K562 (cell line): ENCODE measurements around the gene DIP2B. TPM values are rescaled to one million over a fixed set of nuclear protein-coding genes. Genes with fewer than 3 reads are reported as not detected.

Source experiments
- ATAC-seq: fragments of 200-7000 bp; cut with Tn5 transposase; 3 replicates; pipeline ENCODE4 v1.9.1; 2020; ENCODE audit warnings: moderate library complexity
- BruUV-seq: library from RNA; stranded (reverse); fragments of 400-500 nt; replicated peaks from 2 replicates; lab custom pipeline; 2021; lab: Mats Ljungman, UMichigan
- CTCF ChIA-PET: fragments of 300-600 bp; formaldehyde crosslinking; extraction: SDS; loops from one replicate; lab custom pipeline; 2021; ENCODE audit warnings: low intra/inter-chr PET ratio; lab: Yijun Ruan, JAX
- POLR2A ChIA-PET: fragments of 300-600, 350-650 bp; sonication (Branson Sonifier 250); formaldehyde crosslinking; extraction: SDS; loops from one replicate; lab custom pipeline; 2021; ENCODE audit warnings: antibody characterized with exemption, inconsistent platforms; lab: Yijun Ruan, JAX
- DNase-seq, 4 experiments: peaks; one replicate each; pipeline versions ENCODE4 v3.0.0 to v3.0.0-alpha.2; 2011 to 2018; ENCODE audit warnings: low spot score in 3 of 4, mixed read lengths in 3 of 4; ENCODE audit errors: extremely low read depth in 1 of 4
- FAIRE-seq: peaks from 2 replicates; lab custom pipeline; 2011; peaks lifted over from hg19 to GRCh38; lab: Jason Lieb, UNC
- H2AFZ ChIP-seq: 2 replicates; pipeline ENCODE4 v1.6.0; 2011; ENCODE audit warnings: low read depth, low read length, control low read depth, inconsistent platforms
- H3K27ac ChIP-seq: fragments of 200-600 bp; 3 replicates; pipeline ENCODE4 v1.8.0; 2011; ENCODE audit warnings: low read depth, mild to moderate bottlenecking, control low read depth, inconsistent platforms, low read length, moderate library complexity, mixed read lengths; ENCODE audit errors: extremely low read depth
- H3K27me3 ChIP-seq, 2 experiments: fragments of 300-600 bp in 1 of 2; 2 replicates in 1 of 2; 3 replicates in 1 of 2; pipeline versions ENCODE4 v1.6.0 to v1.8.0; 2011; ENCODE audit warnings: inconsistent platforms in 2 of 2, low read length in 2 of 2, mild to moderate bottlenecking in 1 of 2, mixed read lengths in 1 of 2, moderate library complexity in 1 of 2; ENCODE audit not compliant: control insufficient read depth in 2 of 2, insufficient read depth in 2 of 2
- H3K36me3 ChIP-seq: fragments of 300-600 bp; 3 replicates; pipeline ENCODE4 v1.8.0; 2011; ENCODE audit warnings: mild to moderate bottlenecking, low read length, inconsistent platforms; ENCODE audit not compliant: control insufficient read depth, insufficient read depth
- H3K4me1 ChIP-seq, 2 experiments: fragments of 200-600 bp in 1 of 2; replicated peaks in 1 of 2; 2 replicates in 1 of 2; 3 replicates in 1 of 2; pipeline versions ENCODE4 v1.5.1 to v1.8.0; 2011; ENCODE audit warnings: inconsistent platforms in 2 of 2, low read length in 2 of 2, mild to moderate bottlenecking in 1 of 2, mixed read lengths in 1 of 2, moderate library complexity in 1 of 2; ENCODE audit not compliant: control insufficient read depth in 2 of 2, insufficient read depth in 2 of 2
- H3K4me2 ChIP-seq: 2 replicates; pipeline ENCODE4 v1.6.1; 2011; ENCODE audit warnings: low read length, control low read depth, inconsistent platforms, mixed read lengths; ENCODE audit not compliant: insufficient read depth
- H3K4me3 ChIP-seq: fragments of 200-600 bp; sonication (generic), shearing (Covaris generic); 2 replicates; pipeline ENCODE4 v1.5.1; 2016; ENCODE audit warnings: control low read depth, inconsistent platforms
- H3K79me2 ChIP-seq: fragments of 200-600 bp; 3 replicates; pipeline ENCODE4 v1.8.0; 2011; ENCODE audit warnings: low read length, inconsistent platforms; ENCODE audit not compliant: control insufficient read depth, insufficient read depth
- H3K9ac ChIP-seq, 2 experiments: 2 replicates each; pipeline versions ENCODE4 v1.6.0 to v1.6.1; 2011; ENCODE audit warnings: low read depth in 2 of 2, low read length in 2 of 2, control low read depth in 1 of 2, inconsistent platforms in 1 of 2, mild to moderate bottlenecking in 1 of 2, mixed read lengths in 1 of 2; ENCODE audit not compliant: insufficient read depth in 1 of 2
- H3K9me1 ChIP-seq: one replicate; pipeline ENCODE4 v1.6.0; 2011; ENCODE audit warnings: inconsistent platforms, mild to moderate bottlenecking, low read length, moderate library complexity; ENCODE audit not compliant: control insufficient read depth, insufficient read depth
- H3K9me3 ChIP-seq: replicated peaks from 2 replicates; pipeline ENCODE4 v1.5.1; 2011; ENCODE audit warnings: low read depth, low read length, inconsistent platforms; ENCODE audit not compliant: control insufficient read depth, insufficient read depth
- H4K20me1 ChIP-seq: replicated peaks from 2 replicates; pipeline ENCODE4 v1.6.1; 2011; ENCODE audit warnings: low read length, inconsistent platforms, mixed read lengths; ENCODE audit not compliant: control insufficient read depth, insufficient read depth
- ATF1 ChIP-seq, 2 experiments: fragments of 450-650 bp in 1 of 2; IDR thresholded peaks; 2 replicates each; pipeline ENCODE4 v1.6.1; 2016; ENCODE audit warnings: missing compliant biosample characterization in 1 of 2, missing genetic modification characterization in 1 of 2
- HDAC1 ChIP-seq, 2 experiments: fragments of 450-650 bp; IDR thresholded peaks; 2 replicates each; pipeline ENCODE4 v1.6.1; 2016 to 2017; ENCODE audit warnings: inconsistent platforms in 1 of 2, mild to moderate bottlenecking in 1 of 2, moderate library complexity in 1 of 2
- KAT8 ChIP-seq: fragments of 450-650 bp; IDR thresholded peaks from 2 replicates; pipeline ENCODE4 v1.6.1; 2016; ENCODE audit warnings: low read depth, mild to moderate bottlenecking
- KDM1A ChIP-seq, 2 experiments: fragments of 450-650 bp; IDR thresholded peaks; 2 replicates each; pipeline ENCODE4 v1.6.1; 2016; ENCODE audit warnings: mild to moderate bottlenecking in 2 of 2
- RCOR1 ChIP-seq, 2 experiments: IDR thresholded peaks; 2 replicates each; pipeline ENCODE4 v1.6.1; 2012; ENCODE audit warnings: low read depth in 2 of 2, low read length in 2 of 2, borderline replicate concordance in 1 of 2, improper control_type of control experiment in 1 of 2
- ZNF277 ChIP-seq: fragments of 250-450 bp; sonication (Bioruptor Pico); IDR thresholded peaks from 2 replicates; pipeline ENCODE4 v1.8.0; 2022; ENCODE audit warnings: inconsistent platforms, mild to moderate bottlenecking, moderate library complexity, borderline replicate concordance
- WGBS: fragments of 100-300 bp; shearing (Covaris generic); methylation state at CpG from one replicate; pipeline ENCODE4 v1.1.6; 2016; ENCODE audit warnings: low coverage, mixed read lengths; ENCODE audit not compliant: insufficient coverage; ENCODE audit errors: missing lambda C conversion rate; 5-methylcytosine and 5-hydroxymethylcytosine counted together
- in situ Hi-C: fragments of 300-500 bp; cut with MboI; formaldehyde crosslinking; loops from 4 replicates; pipeline ENCODE4 v1.15.0; 2018; ENCODE audit warnings: inconsistent platforms, mixed read lengths
- intact Hi-C: fragments of 100-400 bp; cut with micrococcal nuclease; formaldehyde crosslinking; loops from 2 replicates; pipeline ENCODE4 v1.14.2; 2022
- polyA plus RNA-seq, 8 experiments: library from polyadenylated mRNA; depleted of rRNA in 4 of 8; stranded (reverse) in 5 of 8; unstranded in 3 of 8; fragments of >200 nt; fragmentation: Nextera tagmentation in 2 of 8; fragmentation: Illumina TruSeq in 1 of 8; extraction: Ambion mirVana in 2 of 8; extraction: Trizol in 1 of 8; gene quantifications; 2 replicates each; pipeline versions ENCODE4 v1.2.1 to v1.2.3, GENCODE V29; 2011 to 2014; ENCODE audit warnings: inconsistent platforms in 1 of 8, missing spikeins in 1 of 8
- total RNA-seq, 7 experiments: library from RNA; depleted of rRNA in 6 of 7; stranded (reverse); fragments of >200 nt in 6 of 7; fragmentation: Illumina TruSeq in 2 of 7; extraction: Trizol in 2 of 7; gene quantifications; 2 replicates each; pipeline versions ENCODE4 v1.2.1 to v1.2.3, GENCODE V29; 2011 to 2021; ENCODE audit warnings: low replicate concordance in 1 of 7

DIP2B gene
- total and polyA plus RNA-seq, 9 of the 15 experiments (the other 6 are each of a cell fraction or from before 2014, with no cell fraction given) = 4.6 to 26.1 (median 18.8) TPM

DNA sequence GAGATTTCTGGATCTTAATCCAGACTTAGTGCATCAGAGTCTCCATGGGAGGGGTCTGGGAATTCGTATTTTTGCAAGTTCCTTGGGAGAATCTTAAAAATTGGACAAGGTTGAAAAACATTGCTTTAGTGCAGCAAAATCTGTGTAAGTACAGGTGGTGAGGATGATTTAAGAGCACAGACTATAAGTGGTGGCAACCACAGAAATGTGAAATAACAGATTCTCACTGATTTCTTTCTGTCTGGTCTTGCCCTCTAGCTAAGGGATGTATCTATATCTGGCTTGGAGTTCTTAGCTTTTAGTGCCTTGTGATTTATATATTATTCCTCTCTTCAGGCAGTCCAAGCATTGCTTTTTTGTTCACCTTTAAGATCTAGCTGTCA lies 116.2 kb downstream of the DIP2B start:
- no TSS peak for BruUV-seq
- H3K79me2 ChIP-seq = peaks cover 48% of the 10 kb centered on the region
- H3K9ac ChIP-seq = no peak overlapping the region
- H3K9me1 ChIP-seq = no peaks in the 10 kb centered on the region
- peaks cover 0 to 33% of the 10 kb centered on the region in 2 experiments; a peak in 3 of 5 replicates for H3K4me1 ChIP-seq
- no peak overlapping the region for H3K27ac ChIP-seq
- H3K27me3 ChIP-seq = no peaks in the 10 kb centered on the region
- no peak for FAIRE-seq
- H3K9me3 ChIP-seq = no peaks in the 10 kb centered on the region
- no peaks in the 10 kb centered on the region for H4K20me1 ChIP-seq
- POLR2A ChIA-PET = interaction anchor here (1.6 to 1.7 kb wide), 2 partner anchors 17 to 21 kb away, joined by 3 to 4 read pairs; no protein-coding TSS in a partner anchor
- 56% methylated on average over 1 of the region's 1 CpG for WGBS
- peaks cover 1% of the 10 kb centered on the region; the same call in 1 of the 3 replicates for H3K36me3 ChIP-seq
- no peak for DNase-seq
- H3K4me3 ChIP-seq = no peak overlapping the region
- peak; percentile 77 to 83 for TF ChIP-seq KDM1A (IDR thresholded peaks at IDR 0.05)
- peak in 1 of 2 experiments; percentile 33; a peak in 1 of 4 replicates for TF ChIP-seq HDAC1 (IDR thresholded peaks at IDR 0.05)
- TF ChIP-seq ZNF277 (CRISPR knock-in tag) = no peak
- TF ChIP-seq RCOR1 (IDR thresholded peaks at IDR 0.05; ENCODE audit: borderline replicate concordance in 1 of 2, low read depth in 2 of 2, low read length in 2 of 2) = peak; percentile 24 to 36; a peak in 1 of 4 replicates
- TF ChIP-seq ATF1 (CRISPR knock-in tag; IDR thresholded peaks at IDR 0.05) = no peak
- no peak for TF ChIP-seq ATF1 (tag; IDR thresholded peaks at IDR 0.05)
- TF ChIP-seq KAT8 = no peak
- TF ChIP-seq, all 486 proteins: peak for 3
- no peak overlapping the region for H3K4me2 ChIP-seq
- no peak for ATAC-seq
- in situ Hi-C loops (no loop called here), intact Hi-C loops (no loop called here)
- CTCF ChIA-PET = no interaction called here
- no peak overlapping the region for H2AFZ ChIP-seq
